Measurements from ENCODE around the gene DIAPH3. TPM values are rescaled to one million over a fixed set of nuclear protein-coding genes. Genes with fewer than 3 reads are reported as not detected.

The DIAPH3 gene
- total and polyA plus RNA-seq, 4 donors = 0.35 to 6.7 (median 1.1) TPM

- no peaks in the 10 kb centered on the region for H3K9me3 ChIP-seq (ENCODE audit: control insufficient read depth in 4 of 4, insufficient read depth in 3 of 4, low read length in 3 of 4)
- H3K27ac ChIP-seq (ENCODE audit: low read depth in 1 of 2, low read length in 1 of 2) = no peak overlapping the region
- no peak for TF ChIP-seq CTCF (IDR thresholded peaks at IDR 0.05; ENCODE audit: control extremely low read depth, extremely low read depth)
- H3K36me3 ChIP-seq (ENCODE audit: control insufficient read depth in 4 of 4, insufficient read depth in 4 of 4, low read length in 4 of 4) = no peaks in the 10 kb centered on the region
- no peak overlapping the region for H3K9ac ChIP-seq (ENCODE audit: insufficient read depth in 1 of 2, low read length in 2 of 2)
- ATAC-seq (ENCODE audit: insufficient read depth, low FRiP score) = no peak
- 84 to 94% methylated on average over 2 of the region's 2 CpGs for WGBS, 2 donors
- no peaks in the 10 kb centered on the region for H3K27me3 ChIP-seq (ENCODE audit: control insufficient read depth in 3 of 3, insufficient read depth in 3 of 3, low read length in 2 of 3)
- H3K4me3 ChIP-seq = no peak overlapping the region
- no peak for DNase-seq
- H3K4me1 ChIP-seq (ENCODE audit: control insufficient read depth in 5 of 5, insufficient read depth in 5 of 5, low read length in 5 of 5) = no peaks in the 10 kb centered on the region
Measured at GRCh38 chr13:59846845-59847620, 316.7 kb downstream of the DIAPH3 start.

- TF ChIP-seq CTCF (IDR thresholded peaks at IDR 0.05; ENCODE audit: control extremely low read depth, extremely low read depth) = no peak
- DNase-seq (no peak), ATAC-seq (ENCODE audit: insufficient read depth, low FRiP score) (no peak)
- 74 to 94% methylated on average over 3 of the region's 3 CpGs for WGBS, 2 donors
- Histone ChIP-seq H3K9ac (ENCODE audit: insufficient read depth in 1 of 2, low read length in 2 of 2) (no peak overlapping the region), H3K27me3 (ENCODE audit: control insufficient read depth in 3 of 3, insufficient read depth in 3 of 3, low read length in 2 of 3) (no peaks in the 10 kb centered on the region), H3K9me3 (ENCODE audit: control insufficient read depth in 4 of 4, insufficient read depth in 3 of 4, low read length in 3 of 4) (no peaks in the 10 kb centered on the region), H3K27ac (ENCODE audit: low read depth in 1 of 2, low read length in 1 of 2) (no peak overlapping the region), H3K4me1 (ENCODE audit: control insufficient read depth in 5 of 5, insufficient read depth in 5 of 5, low read length in 5 of 5) (no peaks in the 10 kb centered on the region), H3K4me3 (no peak overlapping the region), H3K36me3 (ENCODE audit: control insufficient read depth in 4 of 4, insufficient read depth in 4 of 4, low read length in 4 of 4) (no peaks in the 10 kb centered on the region)
Measured at GRCh38 chr13:59843040-59843439, 320.7 kb downstream of the DIAPH3 start.

GRCh38 chr13:59842507-59842906, 321.2 kb downstream of the DIAPH3 start:
- ATAC-seq (ENCODE audit: insufficient read depth, low FRiP score) = no peak
- H3K9me3 ChIP-seq (ENCODE audit: control insufficient read depth in 4 of 4, insufficient read depth in 3 of 4, low read length in 3 of 4) = no peaks in the 10 kb centered on the region
- TF ChIP-seq CTCF (IDR thresholded peaks at IDR 0.05; ENCODE audit: control extremely low read depth, extremely low read depth) = no peak
- no peak overlapping the region for H3K4me3 ChIP-seq
- no peaks in the 10 kb centered on the region for H3K27me3 ChIP-seq (ENCODE audit: control insufficient read depth in 3 of 3, insufficient read depth in 3 of 3, low read length in 2 of 3)
- H3K27ac ChIP-seq (ENCODE audit: low read depth in 1 of 2, low read length in 1 of 2) = no peak overlapping the region
- DNase-seq = no peak
- H3K36me3 ChIP-seq (ENCODE audit: control insufficient read depth in 4 of 4, insufficient read depth in 4 of 4, low read length in 4 of 4) = no peaks in the 10 kb centered on the region
- whole genome bisulfite sequencing, 2 donors = 92 to 95% methylated on average over 4 of the region's 4 CpGs
- H3K4me1 ChIP-seq (ENCODE audit: control insufficient read depth in 5 of 5, insufficient read depth in 5 of 5, low read length in 5 of 5) = no peaks in the 10 kb centered on the region
- H3K9ac ChIP-seq (ENCODE audit: insufficient read depth in 1 of 2, low read length in 2 of 2) = no peak overlapping the region

DNA sequence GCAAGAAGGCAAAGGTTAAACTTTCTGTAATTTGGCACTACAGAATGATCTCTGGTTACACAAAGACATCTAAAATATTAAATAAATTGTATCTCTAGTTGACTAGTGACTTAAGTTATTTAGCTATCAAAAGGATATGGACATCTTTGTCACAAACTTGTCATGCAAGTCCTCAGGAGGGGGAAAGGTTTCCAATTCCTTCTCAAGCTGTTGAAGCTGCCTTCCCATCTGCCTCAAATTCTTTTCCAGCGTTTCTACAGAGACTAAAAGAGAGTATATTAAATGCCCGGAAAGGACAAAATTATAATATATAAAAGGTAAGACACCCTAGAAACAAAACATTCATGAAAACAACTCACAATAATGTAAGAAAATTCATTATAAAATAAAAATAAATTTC, 324.5 kb downstream of the DIAPH3 start:
- WGBS, 2 donors = 90 to 98% methylated on average over 2 of the region's 2 CpGs
- no peak overlapping the region for H3K27ac ChIP-seq (ENCODE audit: low read depth in 1 of 2, low read length in 1 of 2)
- no peak overlapping the region for H3K9ac ChIP-seq (ENCODE audit: insufficient read depth in 1 of 2, low read length in 2 of 2)
- ATAC-seq (ENCODE audit: insufficient read depth, low FRiP score) (no peak), DNase-seq (no peak)
- no peak overlapping the region for H3K4me3 ChIP-seq
- no peaks in the 10 kb centered on the region for H3K36me3 ChIP-seq (ENCODE audit: control insufficient read depth in 4 of 4, insufficient read depth in 4 of 4, low read length in 4 of 4)
- H3K27me3 ChIP-seq (ENCODE audit: control insufficient read depth in 3 of 3, insufficient read depth in 3 of 3, low read length in 2 of 3) = no peaks in the 10 kb centered on the region
- H3K4me1 ChIP-seq (ENCODE audit: control insufficient read depth in 5 of 5, insufficient read depth in 5 of 5, low read length in 5 of 5) = no peaks in the 10 kb centered on the region
- TF ChIP-seq CTCF (IDR thresholded peaks at IDR 0.05; ENCODE audit: control extremely low read depth, extremely low read depth) = no peak
- H3K9me3 ChIP-seq (ENCODE audit: control insufficient read depth in 4 of 4, insufficient read depth in 3 of 4, low read length in 3 of 4) = no peaks in the 10 kb centered on the region
